Prostate gland (tissue), 2 donors: ENCODE data around the gene PNP.

Experiments used
- POLR2A ChIP-seq: fragments of 450-650 bp; IDR thresholded peaks from one replicate; pipeline ENCODE4 v1.6.1; 2016; ENCODE audit warnings: antibody characterized with exemption, mild to moderate bottlenecking
- POLR2AphosphoS5 ChIP-seq: sonication (generic); formaldehyde crosslinking; IDR thresholded peaks from one replicate; pipeline ENCODE4 v1.6.1; 2017; ENCODE audit warnings: antibody characterized with exemption
- TF ChIP-seq, protein P1 (sequence below), 4 experiments: fragments of 200-600 bp in 2 of 4; fragments of 450-650 bp in 2 of 4; sonication (generic) in 2 of 4; IDR thresholded peaks; 1 replicate in 3 of 4; 2 replicates in 1 of 4; pipeline ENCODE4 v1.5.1; 2016 to 2019; ENCODE audit warnings: antibody characterized with exemption in 4 of 4, mild to moderate bottlenecking in 2 of 4, moderate library complexity in 2 of 4

DNA sequence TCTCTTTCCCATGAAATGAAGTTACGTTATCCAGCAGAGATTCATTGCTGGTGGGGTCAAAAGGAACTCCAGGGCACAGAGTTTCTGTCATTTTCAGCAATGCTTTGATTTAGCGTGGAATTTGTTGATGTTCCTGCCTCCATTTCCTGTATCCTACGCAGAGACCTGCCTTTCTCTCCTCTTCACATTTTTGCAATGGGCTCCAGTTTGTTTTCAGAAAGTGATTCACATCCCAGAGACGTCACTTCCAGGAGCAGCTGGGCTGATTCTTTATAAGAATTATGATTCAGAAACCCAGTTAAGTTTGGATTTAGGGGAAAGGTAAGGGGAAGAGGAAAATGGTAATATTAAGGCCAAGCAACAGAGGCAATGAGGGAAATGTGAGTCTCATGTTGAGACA, 47.7 kb downstream of the PNP start:
- TF ChIP-seq, protein P1, sequence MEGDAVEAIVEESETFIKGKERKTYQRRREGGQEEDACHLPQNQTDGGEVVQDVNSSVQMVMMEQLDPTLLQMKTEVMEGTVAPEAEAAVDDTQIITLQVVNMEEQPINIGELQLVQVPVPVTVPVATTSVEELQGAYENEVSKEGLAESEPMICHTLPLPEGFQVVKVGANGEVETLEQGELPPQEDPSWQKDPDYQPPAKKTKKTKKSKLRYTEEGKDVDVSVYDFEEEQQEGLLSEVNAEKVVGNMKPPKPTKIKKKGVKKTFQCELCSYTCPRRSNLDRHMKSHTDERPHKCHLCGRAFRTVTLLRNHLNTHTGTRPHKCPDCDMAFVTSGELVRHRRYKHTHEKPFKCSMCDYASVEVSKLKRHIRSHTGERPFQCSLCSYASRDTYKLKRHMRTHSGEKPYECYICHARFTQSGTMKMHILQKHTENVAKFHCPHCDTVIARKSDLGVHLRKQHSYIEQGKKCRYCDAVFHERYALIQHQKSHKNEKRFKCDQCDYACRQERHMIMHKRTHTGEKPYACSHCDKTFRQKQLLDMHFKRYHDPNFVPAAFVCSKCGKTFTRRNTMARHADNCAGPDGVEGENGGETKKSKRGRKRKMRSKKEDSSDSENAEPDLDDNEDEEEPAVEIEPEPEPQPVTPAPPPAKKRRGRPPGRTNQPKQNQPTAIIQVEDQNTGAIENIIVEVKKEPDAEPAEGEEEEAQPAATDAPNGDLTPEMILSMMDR (IDR thresholded peaks at IDR 0.05) = no peak
- TF ChIP-seq POLR2A = no peak
- TF ChIP-seq POLR2AphosphoS5 = no peak
